ENCODE results near the gene IER3. TPM values are rescaled to one million over a fixed set of nuclear protein-coding genes. Genes with fewer than 3 reads are reported as not detected.

IER3 gene
- total RNA-seq, 1 experiment from 2014 or later: 82.4 TPM

- DNase-seq (ENCODE audit: low spot score) (peak; percentile 25), ATAC-seq (peak; percentile 51)
- peak overlapping the region; percentile 98 for H3K27ac Mint-ChIP-seq
- no peaks in the 10 kb centered on the region; the same call in 1 of the 2 replicates for H3K27me3 Mint-ChIP-seq (ENCODE audit: low read depth)
- ChIA-PET POLR2A (interaction anchor here (1.2 kb wide), 1 partner anchor 19 kb away, joined by 3 read pairs; the partner anchor contains the start of gene IER3), CTCF (interaction anchor here (0.6 to 2.3 kb wide), 9 partner anchors 15 to 679 kb away, joined by 3 to 6 read pairs (median 3); partner anchors contain the start of gene IER3)
- peaks cover 7% of the 10 kb centered on the region; the same call in 1 of the 2 replicates for H3K9me3 Mint-ChIP-seq
- peaks cover 4% of the 10 kb centered on the region; the same call in 1 of the 2 replicates for H3K36me3 Mint-ChIP-seq
- H3K4me3 Mint-ChIP-seq: peak overlapping the region; percentile 55
- TF ChIP-seq SOX15 (CRISPR knock-in tag; IDR thresholded peaks at IDR 0.05) (no peak), GABPB1 (CRISPR knock-in tag; IDR thresholded peaks at IDR 0.05) (peak; percentile 82)
- peaks cover 63% of the 10 kb centered on the region for H3K4me1 Mint-ChIP-seq
Observed at GRCh38 chr6:30763618-30764489, 19.5 kb upstream of the IER3 start.

GRCh38 chr6:30763155-30763617 lies 18.8 kb upstream of the IER3 start:
- ATAC-seq (no peak), DNase-seq (ENCODE audit: low spot score) (no peak)
- Mint-ChIP-seq H3K4me3 (no peak overlapping the region), H3K9me3 (peaks cover 7% of the 10 kb centered on the region; the same call in 1 of the 2 replicates), H3K27me3 (ENCODE audit: low read depth) (no peaks in the 10 kb centered on the region; the same call in 1 of the 2 replicates), H3K4me1 (peaks cover 58% of the 10 kb centered on the region), H3K36me3 (peaks cover 4% of the 10 kb centered on the region; the same call in 1 of the 2 replicates), H3K27ac (peak overlapping the region; percentile 98)
- ChIA-PET CTCF (interaction anchor here (0.6 to 2.3 kb wide), 6 partner anchors 14 to 680 kb away, joined by 3 to 6 read pairs (median 3); partner anchors contain the start of gene IER3), POLR2A (interaction anchor here (1.2 kb wide), 1 partner anchor 19 kb away, joined by 3 read pairs; the partner anchor contains the start of gene IER3)
- TF ChIP-seq GTF2I (CRISPR knock-in tag; conservative IDR thresholded peaks at IDR 0.05) (no peak), ZNF532 (CRISPR knock-in tag; IDR thresholded peaks at IDR 0.05; ENCODE audit: borderline replicate concordance) (no peak), AFF4 (CRISPR knock-in tag; IDR thresholded peaks at IDR 0.05; ENCODE audit: borderline replicate concordance) (no peak), KAT7 (CRISPR knock-in tag; IDR thresholded peaks at IDR 0.05; ENCODE audit: borderline replicate concordance) (no peak), ZNF512 (CRISPR knock-in tag; IDR thresholded peaks at IDR 0.05; ENCODE audit: borderline replicate concordance) (no peak), ETV6 (CRISPR knock-in tag; IDR thresholded peaks at IDR 0.05) (no peak), NFE2L1 (CRISPR knock-in tag; IDR thresholded peaks at IDR 0.05) (no peak), ZNF416 (CRISPR knock-in tag; IDR thresholded peaks at IDR 0.05) (no peak), EMX1 (CRISPR knock-in tag; IDR thresholded peaks at IDR 0.05) (no peak), NR2C2 (CRISPR knock-in tag; IDR thresholded peaks at IDR 0.05) (no peak), ATF2 (CRISPR knock-in tag; IDR thresholded peaks at IDR 0.05; ENCODE audit: borderline replicate concordance, low read depth) (no peak), ZNF423 (CRISPR knock-in tag; IDR thresholded peaks at IDR 0.05) (no peak), ZNF317 (CRISPR knock-in tag; IDR thresholded peaks at IDR 0.05; ENCODE audit: borderline replicate concordance, low read depth) (no peak), SMAD3 (CRISPR knock-in tag; IDR thresholded peaks at IDR 0.05; ENCODE audit: borderline replicate concordance) (no peak), ZBTB43 (CRISPR knock-in tag; IDR thresholded peaks at IDR 0.05) (no peak), E2F4 (CRISPR knock-in tag; IDR thresholded peaks at IDR 0.05; ENCODE audit: borderline replicate concordance, low read depth) (no peak)

Measured in WTC11 (cell line).